ENCODE measurements around the gene WNT4.

- TF ChIP-seq CTCF (IDR thresholded peaks at IDR 0.05) (no peak), EZH2phosphoT487 (IDR thresholded peaks at IDR 0.05) (no peak), EZH2 (IDR thresholded peaks at IDR 0.05) (no peak)
Measured at GRCh38 chr1:22117851-22118250, 25.0 kb downstream of the WNT4 start.

Measured in neural progenitor cell (in vitro differentiated cells).